B cell (primary cell): ENCODE measurements around the gene TELO2. TPM values are rescaled to one million over a fixed set of nuclear protein-coding genes. Genes with fewer than 3 reads are reported as not detected.

Experiments
- ATAC-seq: fragments of 200-7000 bp; cut with Tn5 transposase; one replicate; pipeline ENCODE4 v1.10.0; 2021; ENCODE audit warnings: low read depth, mild to moderate bottlenecking, moderate number of reproducible peaks, moderate library complexity
- CTCF ChIA-PET: fragments of 350-600 bp; sonication (Branson Sonifier 250); formaldehyde crosslinking; loops from one replicate; lab custom pipeline; 2021; ENCODE audit warnings: antibody characterized with exemption, inconsistent platforms; lab: Charles Lee
- POLR2A ChIA-PET: fragments of 350-600 bp; sonication (Branson Sonifier 250); formaldehyde crosslinking; loops from one replicate; lab custom pipeline; 2021; ENCODE audit warnings: antibody characterized with exemption; lab: Charles Lee
- DNase-seq: peaks from one replicate; pipeline ENCODE4 v3.0.0; 2013
- H2AFZ ChIP-seq: 2 replicates; pipeline ENCODE4 v1.6.1; 2012; ENCODE audit warnings: mild to moderate bottlenecking, low read depth, low read length; ENCODE audit not compliant: insufficient read depth, poor library complexity, severe bottlenecking
- H3K27ac ChIP-seq, 2 donors: 1 replicate in 1 of 2; 2 replicates in 1 of 2; pipeline ENCODE4 v1.5.1; 2012 to 2013; ENCODE audit warnings: low read length in 2 of 2, mild to moderate bottlenecking in 2 of 2, moderate library complexity in 1 of 2
- H3K27me3 ChIP-seq, 4 experiments: fragments of 200-600 bp in 1 of 4; sonication (generic) in 1 of 4; replicated peaks in 1 of 4; 1 replicate in 2 of 4; 2 replicates in 2 of 4; pipeline versions ENCODE4 v1.6.1 to v1.7.0; 2013 to 2016; ENCODE audit warnings: low read length in 3 of 4, mild to moderate bottlenecking in 2 of 4, mixed read lengths in 1 of 4, moderate library complexity in 1 of 4; ENCODE audit not compliant: insufficient read depth in 4 of 4, control insufficient read depth in 3 of 4; ENCODE audit errors: control extremely low read depth in 1 of 4
- H3K36me3 ChIP-seq, 2 experiments: replicated peaks in 1 of 2; 1 replicate in 1 of 2; 2 replicates in 1 of 2; pipeline versions ENCODE4 v1.6.1 to v1.7.1; 2013; ENCODE audit warnings: low read length in 1 of 2; ENCODE audit not compliant: insufficient read depth in 2 of 2, control insufficient read depth in 1 of 2; ENCODE audit errors: control extremely low read depth in 1 of 2, extremely low read depth in 1 of 2
- H3K4me1 ChIP-seq, 2 donors: fragments of 200-600 bp in 1 of 2; sonication (generic) in 1 of 2; 1 replicate in 1 of 2; 2 replicates in 1 of 2; pipeline versions ENCODE4 v1.5.1 to v1.6.1; 2013 to 2017; ENCODE audit warnings: low read length in 2 of 2; ENCODE audit not compliant: control insufficient read depth in 2 of 2, insufficient read depth in 2 of 2
- H3K4me2 ChIP-seq: replicated peaks from 2 replicates; pipeline ENCODE3; 2012; ENCODE audit warnings: mild to moderate bottlenecking, low read depth, low read length; ENCODE audit not compliant: poor library complexity, severe bottlenecking
- H3K4me3 ChIP-seq, 5 experiments: fragments of 200-600 bp in 1 of 5; sonication (generic) in 1 of 5; 1 replicate in 3 of 5; 2 replicates in 2 of 5; pipeline versions ENCODE4 v1.5.1 to v1.7.0; 2011 to 2016; ENCODE audit warnings: low read length in 4 of 5, mild to moderate bottlenecking in 4 of 5, low read depth in 2 of 5, control low read depth in 1 of 5, moderate library complexity in 1 of 5; ENCODE audit not compliant: insufficient read depth in 1 of 5; ENCODE audit errors: control extremely low read depth in 1 of 5, extremely low read depth in 1 of 5
- H3K79me2 ChIP-seq: fragments of 200-600 bp; sonication (generic); one replicate; pipeline ENCODE4 v1.6.0; 2016; ENCODE audit warnings: low read length; ENCODE audit not compliant: control insufficient read depth, insufficient read depth
- H3K9ac ChIP-seq: fragments of 200-600 bp; sonication (generic); 2 replicates; pipeline ENCODE4 v1.6.1; 2017; ENCODE audit warnings: mild to moderate bottlenecking, low read length, moderate library complexity
- H3K9me3 ChIP-seq, 3 donors: one replicate each; pipeline versions ENCODE4 v1.6.1 to v1.7.1; 2013; ENCODE audit warnings: low read length in 2 of 3; ENCODE audit not compliant: control insufficient read depth in 2 of 3, insufficient read depth in 1 of 3; ENCODE audit errors: control extremely low read depth in 1 of 3
- H4K20me1 ChIP-seq: 2 replicates; pipeline ENCODE4 v1.6.0; 2012; ENCODE audit warnings: mild to moderate bottlenecking, low read length; ENCODE audit not compliant: insufficient read depth, control insufficient read depth, poor library complexity, severe bottlenecking
- H3K27ac Mint-ChIP-seq: one replicate; pipeline ENCODE4 v1.8.0; 2021; ENCODE audit warnings: mixed read lengths
- H3K27me3 Mint-ChIP-seq: one replicate; pipeline ENCODE4 v1.8.0; 2021; ENCODE audit warnings: mixed read lengths
- H3K4me1 Mint-ChIP-seq: one replicate; pipeline ENCODE4 v1.8.0; 2021; ENCODE audit warnings: mixed read lengths
- H3K4me3 Mint-ChIP-seq: one replicate; pipeline ENCODE4 v1.8.0; 2021; ENCODE audit warnings: mixed read lengths
- H3K9me3 Mint-ChIP-seq: one replicate; pipeline ENCODE4 v1.8.0; 2022; ENCODE audit warnings: mixed read lengths; ENCODE audit not compliant: insufficient read depth
- CTCF ChIP-seq: fragments of 200-600 bp; IDR thresholded peaks from one replicate; pipeline ENCODE4 v1.8.0; 2022; ENCODE audit warnings: antibody characterized with exemption, mild to moderate bottlenecking
- EZH2 ChIP-seq: IDR thresholded peaks from 2 replicates; pipeline ENCODE4 v1.6.1; 2012; ENCODE audit warnings: borderline replicate concordance, low read depth, mild to moderate bottlenecking, moderate library complexity, low read length; ENCODE audit not compliant: insufficient read depth, poor library complexity, severe bottlenecking
- WGBS: methylation state at CpG from one replicate; pipeline ENCODE4 v1.1.5; 2013; ENCODE audit warnings: missing lambda C conversion rate; ENCODE audit not compliant: insufficient coverage; 5-methylcytosine and 5-hydroxymethylcytosine counted together
- intact Hi-C: fragments of 100-400 bp; cut with micrococcal nuclease; formaldehyde crosslinking; loops from one replicate; pipeline ENCODE4 v1.10.0; 2022
- polyA plus RNA-seq: library from polyadenylated mRNA; depleted of rRNA; stranded (reverse); fragments of >200 nt; gene quantifications from 2 replicates; pipeline ENCODE4 v1.2.3, GENCODE V29; 2012
- total RNA-seq, 2 donors: library from RNA; stranded (reverse); fragments of 120-200 nt in 1 of 2; gene quantifications; 1 replicate in 1 of 2; 2 replicates in 1 of 2; pipeline versions ENCODE4 v1.2.3 to v1.2.4, GENCODE V29; 2013 to 2022

TELO2 gene
- total and polyA plus RNA-seq, 2 donors (not counting 1 experiment from before 2014, with no cell fraction given), result 81.9 to 136 TPM

- intact Hi-C loops, result no loop called here
- Histone ChIP-seq H3K9me3 (no peaks in the 10 kb centered on the region), H3K4me2 (peak overlapping the region; percentile 68), H2AFZ (peak overlapping the region; percentile 48), H3K36me3 (no peaks in the 10 kb centered on the region), H3K27me3 (no peaks in the 10 kb centered on the region), H4K20me1 (no peaks in the 10 kb centered on the region), H3K27ac (peak overlapping the region in 1 of 2 donors; percentile 60), H3K9ac (peak overlapping the region; percentile 44), H3K4me3 (peak overlapping the region in 4 of 5 experiments; percentile 45 to 64 (median 49)), H3K4me1 (peaks cover 17 to 32% of the 10 kb centered on the region in 2 donors), H3K79me2 (no peaks in the 10 kb centered on the region)
- 14% methylated on average over 54 of the region's 57 CpGs for WGBS
- no peaks in the 10 kb centered on the region for H3K9me3 Mint-ChIP-seq
- ATAC-seq, result no peak
- no peak for TF ChIP-seq EZH2
- TF ChIP-seq CTCF, result no peak
- H3K27ac Mint-ChIP-seq, result no peak overlapping the region
- POLR2A ChIA-PET, result no interaction called here
- CTCF ChIA-PET, result interaction anchor here (1.5 kb wide), 1 partner anchor 171 kb away, joined by 3 read pairs; no protein-coding TSS in a partner anchor
- no peak for DNase-seq
- H3K27me3 Mint-ChIP-seq, result no peaks in the 10 kb centered on the region
- peaks cover 21% of the 10 kb centered on the region for H3K4me1 Mint-ChIP-seq
- peak overlapping the region; percentile 39 for H3K4me3 Mint-ChIP-seq
Observed at GRCh38 chr16:1534021-1535020, 41.2 kb downstream of the TELO2 start.
